Endometrial microvascular endothelial cells (primary cell): ENCODE data around the gene VWA8. TPM values are rescaled to one million over a fixed set of nuclear protein-coding genes. Genes with fewer than 3 reads are reported as not detected.
"Not testable (repeated sequence)": the region's sequence is repeated elsewhere in the genome, so short reads cannot be mapped to it uniquely, and the experiment has no call there.

Experiments
- in situ Hi-C: cut with HindIII; loops from 2 replicates; pipeline ENCODE4 v1.10.0; 2017; ENCODE audit warnings: low sequenced_read_pairs, low pct_unique_long_range_greater_than_20kb; ENCODE audit errors: inconsistent ontology term
- total RNA-seq: library from RNA; depleted of rRNA; stranded (reverse); fragments of >200 nt; gene quantifications from one replicate; pipeline ENCODE4 v1.2.3, GENCODE V29; 2015; ENCODE audit errors: inconsistent ontology term

VWA8 gene
- total RNA-seq, 1 donor from 2014 or later: 10.1 TPM

DNA sequence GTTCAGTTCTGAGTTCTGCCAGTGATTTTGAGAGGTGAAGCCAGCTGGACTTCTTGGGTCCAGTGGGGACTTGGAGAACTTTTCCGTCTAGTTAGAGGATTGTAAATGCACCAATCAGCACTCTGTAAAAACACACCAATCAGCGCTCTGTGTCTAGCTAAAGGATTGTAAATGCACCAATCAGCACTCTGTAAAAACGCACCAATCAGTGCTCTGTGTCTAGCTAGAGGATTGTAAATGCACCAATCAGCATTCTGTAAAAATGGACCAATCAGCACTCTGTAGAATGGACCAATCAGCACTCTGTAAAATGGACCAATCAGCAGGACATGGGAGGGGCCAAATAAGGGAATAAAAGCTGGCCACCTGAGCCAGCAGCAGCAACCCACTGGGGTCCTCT is 418.1 kb downstream of the VWA8 start:
- in situ Hi-C loops: not testable (repeated sequence)

DNA sequence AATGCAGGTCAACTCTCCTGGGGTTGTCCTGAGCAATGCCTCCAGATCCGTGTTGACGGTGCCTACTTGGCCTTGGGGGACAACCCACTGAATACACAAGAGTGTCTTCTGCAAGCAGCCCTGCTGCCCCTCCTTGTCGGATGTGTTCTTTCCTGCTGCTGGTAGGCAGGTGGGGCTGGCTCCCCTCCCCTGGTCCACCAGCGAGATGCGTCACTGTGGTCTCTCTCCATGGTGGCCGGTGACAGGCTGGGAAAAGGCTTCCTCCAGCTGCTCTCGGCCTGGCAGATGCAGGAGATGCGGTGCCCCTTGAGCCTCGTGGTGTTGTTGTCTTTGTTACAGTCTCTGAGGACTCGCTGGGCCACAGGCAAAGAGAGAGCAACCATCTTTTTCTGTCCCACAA is 418.6 kb downstream of the VWA8 start:
- in situ Hi-C loops: no loop called here

DNA sequence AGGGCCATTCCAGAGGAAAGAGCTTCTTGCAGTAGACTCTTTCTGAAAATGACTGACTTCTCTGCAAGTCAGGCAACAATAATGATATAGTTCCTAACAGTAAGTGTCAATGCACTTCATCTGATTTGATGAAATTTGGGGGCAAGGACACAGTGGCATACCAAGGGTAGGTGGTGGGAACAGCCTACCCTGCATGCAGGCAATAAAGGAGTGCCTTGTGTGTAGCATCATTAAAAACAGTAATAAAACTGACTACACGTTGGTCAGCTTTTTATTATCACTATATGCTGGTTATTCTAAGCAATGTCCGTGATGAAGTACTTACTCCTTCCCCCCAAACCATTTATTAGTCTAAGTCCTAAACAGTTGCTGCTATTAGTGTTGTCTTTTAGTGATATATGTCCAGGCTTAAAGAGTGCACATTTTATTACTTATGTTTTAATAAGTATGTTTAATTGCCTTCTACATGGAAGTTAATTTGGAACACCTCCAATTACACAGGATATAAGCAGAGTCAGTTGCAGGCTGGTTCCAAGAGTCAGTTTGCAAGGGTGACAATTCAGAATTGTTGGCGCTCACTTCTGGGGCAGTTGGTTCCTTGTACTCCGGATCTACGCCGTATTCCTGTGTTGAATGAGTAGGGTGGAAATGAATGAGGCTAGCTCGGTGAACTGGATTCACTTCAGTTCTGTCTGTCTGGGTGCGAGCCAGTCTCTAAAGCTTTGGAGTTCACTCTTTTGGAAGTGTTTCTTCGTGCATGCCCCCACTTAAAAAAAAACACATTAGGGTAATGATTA is 419.6 kb downstream of the VWA8 start:
- in situ Hi-C loops: no loop called here

DNA sequence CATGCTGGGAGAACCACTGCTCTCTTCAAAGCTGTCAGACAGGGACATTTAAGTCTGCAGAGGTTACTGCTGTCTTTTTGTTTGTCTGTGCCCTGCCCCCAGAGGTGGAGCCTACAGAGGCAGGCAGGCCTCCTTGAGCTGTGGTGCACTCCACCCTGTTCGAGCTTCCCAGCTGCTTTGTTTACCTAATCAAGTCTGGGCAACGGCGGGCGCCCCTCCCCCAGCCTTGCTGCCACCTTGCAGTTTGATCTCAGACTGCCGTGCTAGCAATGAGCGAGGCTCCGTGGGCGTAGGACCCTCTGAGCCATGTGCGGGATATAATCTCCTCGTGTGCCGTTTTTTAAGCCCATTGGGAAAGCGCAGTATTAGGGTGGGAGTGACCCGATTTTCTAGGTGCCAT is 420.7 kb downstream of the VWA8 start:
- in situ Hi-C loops: not testable (repeated sequence)

DNA sequence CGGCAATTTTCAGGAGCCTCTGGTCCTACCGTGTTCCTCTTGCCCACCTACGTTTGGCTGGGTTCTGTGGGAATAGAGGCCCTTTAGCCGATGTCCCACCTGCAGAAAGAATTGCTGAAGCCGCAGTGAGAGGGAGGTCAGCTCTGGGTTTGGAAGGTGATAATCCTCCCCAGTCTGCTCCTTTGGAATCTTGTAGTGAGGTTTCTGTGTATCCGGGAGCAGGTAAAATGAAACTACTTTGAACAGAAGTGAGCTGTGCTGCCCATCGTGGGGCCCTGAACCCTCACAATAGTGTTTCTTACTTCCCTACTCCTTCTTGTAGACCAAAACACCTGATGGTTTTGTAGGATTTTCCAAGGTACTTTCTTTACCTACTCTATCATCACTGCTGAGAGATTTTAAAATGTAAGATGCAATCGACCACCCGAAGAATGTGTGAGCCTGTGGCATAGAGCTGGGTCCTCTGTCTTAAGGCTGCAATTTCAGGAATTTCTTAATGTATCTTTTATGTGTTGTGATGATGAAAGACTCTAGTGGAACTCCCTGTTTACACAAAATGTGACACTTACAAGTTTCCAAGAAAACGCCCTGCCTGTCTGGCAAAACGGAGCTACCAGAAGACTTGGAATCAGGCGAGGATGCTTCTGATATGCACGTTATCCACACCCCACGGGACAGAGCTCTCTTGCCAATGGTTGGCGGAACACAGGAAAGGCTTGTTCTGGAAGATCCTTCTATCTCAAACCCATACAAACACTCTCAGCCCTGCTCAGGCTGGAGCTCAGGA is 427.4 kb downstream of the VWA8 start:
- in situ Hi-C loops: no loop called here

DNA sequence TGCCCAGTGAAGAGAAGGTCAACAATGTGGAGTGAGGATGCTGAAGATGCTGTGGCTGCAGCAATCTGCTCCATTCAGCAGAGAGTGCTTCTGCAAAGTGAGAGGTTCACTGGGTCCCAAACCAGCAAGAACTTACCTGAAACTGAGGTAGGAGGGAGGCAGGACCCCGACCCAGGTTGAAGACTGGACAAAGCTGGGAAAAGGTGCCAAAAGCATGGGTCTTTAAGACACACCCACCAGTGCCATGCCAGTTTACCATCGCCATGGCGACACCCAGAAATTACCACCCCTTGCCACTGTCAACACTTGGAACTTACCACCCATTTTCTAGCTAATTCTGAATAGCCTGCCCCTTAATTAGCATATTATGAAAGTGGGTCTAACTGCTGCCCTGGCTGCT is 432.9 kb downstream of the VWA8 start:
- in situ Hi-C loops: no loop called here

DNA sequence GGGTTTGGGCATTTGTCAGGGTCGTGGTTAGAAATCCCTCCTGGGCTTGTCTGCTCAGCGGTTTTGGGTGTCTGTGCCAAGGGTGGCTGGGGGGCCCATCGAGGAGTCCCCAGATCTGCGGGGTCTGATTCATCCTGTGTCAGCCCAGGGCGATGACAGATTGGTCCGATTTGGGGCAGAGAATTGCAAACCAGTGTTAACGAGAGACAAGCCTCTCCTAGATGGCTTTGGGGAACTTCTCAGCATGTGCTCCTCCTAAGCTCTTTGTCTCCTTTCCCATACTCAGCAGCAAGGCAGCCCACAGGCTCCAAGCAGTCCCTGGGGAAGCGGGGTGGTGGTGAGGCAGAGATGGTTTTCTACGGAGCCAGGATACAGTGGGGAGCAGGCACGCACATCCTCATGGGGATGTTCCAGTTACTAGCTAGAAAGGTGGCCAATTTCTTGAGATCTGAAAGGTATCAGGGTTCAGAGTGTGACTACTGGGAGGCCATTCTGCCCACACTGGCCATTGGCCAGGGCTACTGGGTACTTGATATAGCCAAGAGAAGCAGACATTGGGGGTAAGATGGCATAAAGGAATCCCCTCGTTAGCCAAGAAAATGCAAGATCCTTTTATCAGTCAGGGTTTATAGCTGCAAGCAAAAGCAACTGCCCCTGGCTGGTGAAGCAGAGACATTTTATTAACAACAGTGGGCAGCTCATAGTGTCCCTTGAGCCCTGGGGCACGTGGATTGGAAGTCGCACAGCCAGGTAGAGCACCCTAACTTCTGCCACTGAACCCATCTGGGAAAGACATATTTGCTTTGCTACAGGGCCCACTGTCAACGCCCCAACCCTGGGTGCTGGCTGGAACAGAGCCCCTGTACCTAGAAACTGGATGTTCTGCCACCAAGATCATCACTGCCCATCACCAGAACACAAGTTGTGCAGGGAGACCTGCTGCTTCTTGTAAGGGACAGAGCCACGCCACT is 440.0 kb downstream of the VWA8 start:
- in situ Hi-C loops: no loop called here

DNA sequence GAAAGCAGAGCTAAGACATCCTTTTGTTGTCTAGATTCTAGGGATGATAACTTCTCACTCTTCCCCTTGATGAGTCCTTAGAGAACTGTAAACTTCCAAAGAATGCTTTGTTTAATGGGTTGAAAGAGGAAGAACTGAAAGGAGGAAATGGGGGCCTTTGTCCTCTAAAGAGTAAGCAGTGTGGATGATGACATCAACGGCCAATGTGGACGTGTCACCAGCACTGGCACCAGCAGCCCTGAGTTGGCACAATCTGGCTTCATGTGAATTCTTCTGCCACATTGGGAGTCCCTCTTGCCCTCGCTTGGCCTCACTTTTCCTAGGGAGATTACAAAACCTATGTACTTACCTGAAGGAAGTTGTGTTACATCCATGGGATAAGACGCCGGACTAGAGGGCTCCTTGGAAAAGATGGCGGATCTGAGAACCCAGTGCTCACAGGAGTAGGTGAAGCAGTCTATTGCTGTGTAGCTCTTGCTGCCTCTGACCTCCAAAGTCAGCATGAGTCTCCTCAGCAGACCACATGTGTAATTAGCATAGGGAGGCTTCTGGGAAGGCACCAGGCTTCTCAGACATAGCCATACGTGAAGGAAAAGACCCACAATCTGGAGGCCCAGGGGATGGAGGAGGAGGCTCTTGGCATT is 440.8 kb downstream of the VWA8 start:
- in situ Hi-C loops: no loop called here

Other genes with a start within 250 kb of the VWA8 start
- 14.8 TPM for gene DGKH, start 87.5 kb upstream of the VWA8 start, total RNA-seq